HUES48 (cell line): ENCODE measurements around the gene SLC35G6.
"Not testable (repeated sequence)": the region's sequence is repeated elsewhere in the genome, so short reads cannot be mapped to it uniquely, and the experiment has no call there.

ENCODE experiments used
- H3K27ac ChIP-seq: one replicate; pipeline ENCODE4 v1.7.0; 2013; ENCODE audit warnings: low read depth, low read length, inconsistent platforms
- H3K27me3 ChIP-seq: 2 replicates; pipeline ENCODE4 v1.6.1; 2013; ENCODE audit warnings: mild to moderate bottlenecking, low read length; ENCODE audit not compliant: control insufficient read depth, insufficient read depth
- H3K36me3 ChIP-seq: 2 replicates; pipeline ENCODE4 v1.6.1; 2013; ENCODE audit warnings: low read length; ENCODE audit not compliant: control insufficient read depth, insufficient read depth
- H3K4me1 ChIP-seq: 2 replicates; pipeline ENCODE4 v1.6.1; 2013; ENCODE audit warnings: mild to moderate bottlenecking, low read length; ENCODE audit not compliant: control insufficient read depth, insufficient read depth
- H3K4me3 ChIP-seq: 2 replicates; pipeline ENCODE4 v1.5.1; 2013; ENCODE audit warnings: mild to moderate bottlenecking, low read depth, low read length
- H3K9ac ChIP-seq: 2 replicates; pipeline ENCODE4 v1.6.1; 2013; ENCODE audit warnings: mild to moderate bottlenecking, low read depth, low read length, moderate library complexity
- H3K9me3 ChIP-seq: 2 replicates; pipeline ENCODE4 v1.6.1; 2013; ENCODE audit warnings: low read length; ENCODE audit not compliant: control insufficient read depth, insufficient read depth

The SLC35G6 gene

DNA sequence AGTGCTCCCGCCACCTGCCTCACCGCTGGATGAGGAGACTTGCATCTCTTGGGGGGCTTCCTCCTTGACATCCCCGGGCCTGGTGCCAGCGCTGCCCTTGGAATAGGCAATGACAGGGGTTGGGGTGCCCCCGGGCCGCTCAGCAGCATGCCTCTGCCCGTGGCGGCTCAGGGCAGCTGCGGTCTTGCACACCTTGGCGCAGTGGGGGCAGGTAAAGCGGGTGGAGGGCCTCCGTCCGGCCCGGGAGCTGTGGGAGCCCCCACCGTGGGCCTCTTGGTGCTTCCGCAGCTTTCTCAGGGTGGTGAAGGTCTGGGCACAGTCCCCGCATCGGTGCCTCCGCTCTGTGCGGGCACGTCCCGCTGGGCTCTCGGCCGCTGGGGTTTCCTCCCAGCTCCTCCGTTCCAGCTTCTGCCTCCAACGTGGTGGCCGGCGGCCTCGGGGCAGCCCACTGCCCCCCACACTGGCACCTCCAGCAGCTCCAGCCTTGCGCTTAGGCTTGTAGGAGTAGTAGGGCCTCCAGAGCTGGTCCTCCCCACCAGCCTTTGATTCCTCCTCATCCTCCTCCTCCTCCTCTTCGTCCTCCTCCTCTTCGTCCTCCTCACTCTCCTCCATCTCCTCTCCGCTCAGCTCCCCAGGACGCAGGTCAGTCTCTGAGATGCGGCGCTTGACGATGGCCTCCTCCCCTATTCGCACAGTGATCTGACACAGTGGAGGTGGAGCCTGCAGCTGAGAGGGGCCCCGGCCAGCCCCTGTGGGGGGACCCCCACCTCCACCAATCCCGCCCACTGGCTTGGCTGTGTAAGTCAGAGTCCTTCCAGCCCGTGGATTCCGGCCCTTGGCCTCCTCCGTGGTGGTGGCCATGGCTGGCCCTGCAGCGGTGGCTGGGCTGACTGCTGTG is 18.5 kb upstream of the SLC35G6 start:
- H3K36me3 ChIP-seq, result peaks cover 14% of the 10 kb centered on the region
- no peak overlapping the region for H3K9ac ChIP-seq
- H3K4me1 ChIP-seq, result peaks cover 9% of the 10 kb centered on the region; the same call in 1 of the 2 replicates
- no peak overlapping the region for H3K27ac ChIP-seq
- H3K27me3 ChIP-seq, result no peaks in the 10 kb centered on the region
- H3K4me3 ChIP-seq, result no peak overlapping the region
- no peaks in the 10 kb centered on the region for H3K9me3 ChIP-seq

DNA sequence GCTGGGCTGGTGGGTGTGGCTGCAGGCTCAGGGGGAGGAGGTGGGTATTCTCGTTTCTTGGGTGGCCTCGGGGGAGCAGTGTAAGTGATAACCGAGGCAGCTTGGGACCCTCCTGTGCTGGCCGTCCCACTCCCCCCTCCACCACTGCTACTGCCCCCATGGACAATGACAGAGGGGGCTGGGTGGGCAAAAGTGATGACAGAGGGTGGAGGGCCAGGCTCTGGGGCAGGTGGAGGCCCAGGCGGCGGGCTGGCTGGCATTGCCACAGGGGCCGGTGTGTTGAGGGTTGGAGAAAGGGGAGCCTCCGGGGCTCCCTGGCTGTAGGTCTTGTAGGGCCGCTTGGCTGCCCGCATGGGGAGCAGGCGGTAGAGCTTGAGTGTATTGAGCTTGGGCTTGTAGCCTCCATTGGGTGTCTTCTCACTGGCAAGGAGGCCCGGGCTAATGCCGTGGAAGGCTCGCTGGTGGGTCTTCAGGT is 17.8 kb upstream of the SLC35G6 start:
- Histone ChIP-seq H3K27ac (no peak overlapping the region), H3K9me3 (no peaks in the 10 kb centered on the region), H3K4me3 (no peak overlapping the region), H3K4me1 (peaks cover 9% of the 10 kb centered on the region; the same call in 1 of the 2 replicates), H3K36me3 (peaks cover 14% of the 10 kb centered on the region), H3K27me3 (no peaks in the 10 kb centered on the region), H3K9ac (no peak overlapping the region)

DNA sequence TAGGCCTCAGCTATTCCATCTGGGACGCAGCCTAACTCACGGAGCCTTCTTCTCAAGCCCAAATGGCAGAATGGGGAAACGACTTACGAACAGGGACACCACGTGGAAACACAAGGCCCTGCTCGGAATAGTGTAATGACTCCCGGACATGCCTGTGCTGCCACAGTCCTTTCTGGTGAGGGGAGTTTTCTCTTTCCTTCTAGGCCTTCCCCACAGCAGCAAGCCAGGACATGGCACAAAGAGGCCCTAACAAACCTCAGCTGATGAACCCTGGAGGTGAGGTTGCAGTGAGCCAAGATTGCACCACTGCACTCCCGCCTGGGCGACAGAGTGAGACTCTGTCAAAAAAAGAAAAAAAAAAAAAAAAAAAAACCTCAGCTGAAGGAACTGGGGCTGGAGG is 17.2 kb upstream of the SLC35G6 start:
- no peak overlapping the region for H3K4me3 ChIP-seq
- H3K36me3 ChIP-seq, result peaks cover 14% of the 10 kb centered on the region
- no peaks in the 10 kb centered on the region for H3K27me3 ChIP-seq
- H3K4me1 ChIP-seq, result peaks cover 9% of the 10 kb centered on the region; the same call in 1 of the 2 replicates
- no peaks in the 10 kb centered on the region for H3K9me3 ChIP-seq
- H3K27ac ChIP-seq, result no peak overlapping the region
- H3K9ac ChIP-seq, result no peak overlapping the region

DNA sequence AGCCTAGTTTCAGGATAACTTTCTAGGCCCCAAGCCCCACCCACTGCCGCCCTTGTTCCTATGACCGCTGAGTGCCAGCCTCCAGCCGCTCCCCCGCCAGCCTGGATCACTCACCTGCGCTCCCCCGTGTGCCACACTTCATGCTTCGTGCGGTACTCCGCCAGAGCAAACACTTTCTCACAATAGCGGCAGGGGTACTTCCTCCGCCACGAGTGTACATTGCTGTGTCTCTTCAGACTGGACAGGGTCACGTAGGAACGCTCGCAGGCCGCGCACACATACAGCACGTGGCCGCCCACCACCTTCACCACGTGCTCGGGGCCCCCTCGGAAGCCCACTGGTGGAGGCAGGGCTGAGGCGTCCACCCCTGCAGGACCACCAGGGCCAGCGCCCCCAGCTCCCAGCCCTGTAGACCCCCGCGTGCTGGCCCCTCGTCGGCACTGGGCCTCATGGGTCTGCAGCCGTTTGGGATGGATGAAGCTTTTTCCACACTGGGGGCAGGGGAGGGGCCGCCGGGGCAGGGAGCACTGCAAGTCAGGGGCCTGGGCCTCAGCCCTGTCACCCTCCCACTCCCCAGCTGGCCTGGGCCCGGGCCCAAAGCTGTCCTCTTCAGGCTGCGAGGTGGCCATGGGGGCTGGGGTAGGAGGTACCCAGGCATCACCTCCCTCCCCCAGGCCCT is 15.5 kb upstream of the SLC35G6 start:
- H3K36me3 ChIP-seq, result peaks cover 14% of the 10 kb centered on the region
- no peaks in the 10 kb centered on the region for H3K27me3 ChIP-seq
- no peak overlapping the region for H3K4me3 ChIP-seq
- H3K9me3 ChIP-seq, result no peaks in the 10 kb centered on the region
- H3K4me1 ChIP-seq, result peaks cover 9% of the 10 kb centered on the region; the same call in 1 of the 2 replicates
- no peak overlapping the region for H3K9ac ChIP-seq
- H3K27ac ChIP-seq, result no peak overlapping the region

DNA sequence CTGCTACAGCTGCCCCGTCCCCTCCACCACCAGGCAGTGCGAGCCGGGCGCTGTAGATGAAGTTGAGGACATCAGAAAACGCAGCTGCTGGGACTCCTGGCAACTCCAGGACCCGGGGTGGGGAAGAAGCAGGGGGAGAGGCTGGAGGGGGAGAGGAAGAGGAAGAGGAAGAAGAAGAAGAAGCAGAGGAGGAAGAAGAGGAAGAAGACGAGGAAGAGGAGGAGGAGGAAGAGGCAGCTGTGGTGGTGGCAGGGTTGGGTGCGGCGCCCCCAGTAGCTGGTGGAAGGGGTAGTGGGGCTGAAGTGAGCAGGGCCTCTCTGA is 15.0 kb upstream of the SLC35G6 start:
- Histone ChIP-seq H3K36me3 (peaks cover 14% of the 10 kb centered on the region), H3K9me3 (no peaks in the 10 kb centered on the region), H3K27ac (no peak overlapping the region), H3K9ac (no peak overlapping the region), H3K27me3 (no peaks in the 10 kb centered on the region), H3K4me3 (no peak overlapping the region), H3K4me1 (peaks cover 6% of the 10 kb centered on the region; the same call in 1 of the 2 replicates)

DNA sequence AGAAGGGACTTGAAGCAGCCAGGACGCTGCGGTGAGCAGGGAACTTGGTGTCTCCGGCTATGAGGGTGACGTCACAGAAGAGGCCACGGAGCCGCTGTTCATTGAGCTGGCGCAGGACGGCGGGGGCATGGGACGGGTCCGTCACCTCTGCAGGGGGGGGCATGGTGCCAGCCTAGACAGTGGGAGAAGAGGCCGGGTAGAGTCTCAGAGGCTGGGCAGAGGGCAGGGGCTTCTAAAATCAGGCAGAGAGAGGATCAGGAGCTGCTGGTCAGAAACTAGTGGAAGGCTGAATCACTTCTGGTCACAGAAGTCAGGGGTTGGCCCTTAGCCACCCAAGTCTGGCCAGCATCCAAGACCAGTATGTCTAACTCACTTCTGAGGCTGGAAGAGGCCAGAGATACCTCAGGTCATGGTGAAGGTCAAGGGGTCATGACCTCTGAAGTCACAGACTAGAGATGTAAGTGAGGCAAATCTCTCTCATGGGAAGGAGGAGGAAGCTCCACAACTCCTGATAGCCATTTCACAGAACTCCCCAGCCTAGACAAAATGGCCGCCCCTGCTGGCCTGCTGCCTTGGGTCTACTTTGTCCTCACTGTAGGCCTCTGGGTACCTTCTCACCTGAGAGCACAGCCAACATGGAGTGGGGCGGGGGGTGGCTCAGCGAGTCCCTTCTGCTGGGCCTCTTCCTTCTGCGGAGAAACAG is 14.5 kb upstream of the SLC35G6 start:
- 0 out of 2 replicates have a peak, but pooled peaks cover under 1% of the 10 kb centered on the region for H3K4me1 ChIP-seq
- no peak overlapping the region for H3K9ac ChIP-seq
- H3K27ac ChIP-seq, result no peak overlapping the region
- H3K27me3 ChIP-seq, result no peaks in the 10 kb centered on the region
- no peak overlapping the region for H3K4me3 ChIP-seq
- no peaks in the 10 kb centered on the region for H3K9me3 ChIP-seq
- peaks cover 14% of the 10 kb centered on the region for H3K36me3 ChIP-seq

DNA sequence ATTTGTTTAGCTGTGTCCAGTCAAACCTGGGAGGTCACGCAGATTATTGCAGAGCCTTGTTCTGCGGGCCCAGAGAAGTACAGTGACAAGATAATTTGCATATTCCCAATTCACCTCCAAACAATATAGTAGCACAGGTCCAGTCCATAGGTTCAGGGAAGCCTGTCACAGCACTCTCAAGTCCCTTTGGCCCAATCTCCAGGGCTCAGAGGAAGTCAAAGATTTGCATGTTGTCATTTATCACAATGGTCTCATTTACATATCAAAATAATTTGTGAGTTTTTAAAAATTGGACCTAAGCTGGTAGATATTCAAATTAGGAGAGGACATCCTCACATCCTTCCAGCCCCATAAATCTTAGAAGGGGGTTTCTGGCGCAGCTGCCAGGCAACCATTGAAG is 13.7 kb upstream of the SLC35G6 start:
- H3K9me3 ChIP-seq, result no peaks in the 10 kb centered on the region
- no peaks in the 10 kb centered on the region for H3K4me1 ChIP-seq
- peaks cover 14% of the 10 kb centered on the region for H3K36me3 ChIP-seq
- no peak overlapping the region for H3K4me3 ChIP-seq
- H3K27me3 ChIP-seq, result no peaks in the 10 kb centered on the region
- H3K9ac ChIP-seq, result no peak overlapping the region
- no peak overlapping the region for H3K27ac ChIP-seq

DNA sequence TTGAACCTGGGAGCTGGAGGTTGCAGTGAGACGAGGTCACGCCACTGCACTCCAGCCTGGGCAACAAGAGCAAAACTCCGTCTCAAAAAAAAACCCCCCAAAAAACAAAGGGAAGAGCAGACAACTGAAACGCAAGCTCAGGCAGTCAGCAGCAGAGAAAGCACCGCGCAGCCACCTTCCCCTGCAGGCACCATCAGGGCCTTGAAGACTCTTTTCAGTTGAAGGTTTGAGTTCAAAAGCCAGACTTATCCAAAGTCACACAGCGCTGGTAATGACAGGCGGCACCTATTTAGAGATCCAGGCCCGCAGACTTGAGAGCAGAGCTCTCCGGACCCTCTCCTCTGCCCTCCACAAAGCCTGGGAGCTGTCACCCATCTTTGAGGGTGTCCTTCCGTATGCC is 13.0 kb upstream of the SLC35G6 start:
- no peak overlapping the region for H3K27ac ChIP-seq

DNA sequence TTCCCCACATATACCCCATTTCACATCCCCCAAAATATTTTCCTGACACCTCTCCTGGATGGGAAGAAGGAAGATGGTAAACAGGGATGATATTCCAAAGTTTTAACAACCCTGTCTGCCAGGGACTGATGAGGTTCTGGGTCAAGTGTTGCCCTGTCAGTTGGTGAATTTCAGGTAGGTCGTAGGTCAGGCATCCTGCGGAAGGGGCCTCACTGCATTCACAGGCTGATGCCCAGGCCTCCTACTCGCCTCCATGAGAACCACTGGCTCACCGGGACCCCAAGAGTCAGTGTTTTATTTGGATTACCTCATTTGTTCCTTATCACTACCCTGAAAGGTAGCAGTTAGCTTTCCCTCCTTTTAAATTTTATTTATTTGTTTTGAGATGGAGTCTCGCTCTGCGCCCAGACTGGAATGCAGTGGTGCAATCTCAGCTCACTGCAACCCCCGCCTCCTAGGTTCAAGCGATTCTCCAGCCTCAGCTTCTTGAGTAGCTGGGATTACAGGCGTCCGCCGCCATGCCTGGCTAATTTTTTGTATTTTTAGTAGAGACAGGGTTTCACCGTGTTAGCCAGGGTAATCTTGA is 12.3 kb upstream of the SLC35G6 start:
- Histone ChIP-seq H3K27ac (no peak overlapping the region), H3K9me3 (no peaks in the 10 kb centered on the region), H3K4me1 (no peaks in the 10 kb centered on the region), H3K9ac (no peak overlapping the region), H3K4me3 (no peak overlapping the region), H3K36me3 (peaks cover 6% of the 10 kb centered on the region; the same call in 1 of the 2 replicates), H3K27me3 (no peaks in the 10 kb centered on the region)

More for the DNA sequence above, 13.0 kb upstream of the SLC35G6 start:
- Histone ChIP-seq H3K9me3 (no peaks in the 10 kb centered on the region), H3K4me3 (no peak overlapping the region), H3K4me1 (no peaks in the 10 kb centered on the region), H3K9ac (no peak overlapping the region), H3K36me3 (peaks cover 12% of the 10 kb centered on the region; the same call in 1 of the 2 replicates), H3K27me3 (no peaks in the 10 kb centered on the region)

DNA sequence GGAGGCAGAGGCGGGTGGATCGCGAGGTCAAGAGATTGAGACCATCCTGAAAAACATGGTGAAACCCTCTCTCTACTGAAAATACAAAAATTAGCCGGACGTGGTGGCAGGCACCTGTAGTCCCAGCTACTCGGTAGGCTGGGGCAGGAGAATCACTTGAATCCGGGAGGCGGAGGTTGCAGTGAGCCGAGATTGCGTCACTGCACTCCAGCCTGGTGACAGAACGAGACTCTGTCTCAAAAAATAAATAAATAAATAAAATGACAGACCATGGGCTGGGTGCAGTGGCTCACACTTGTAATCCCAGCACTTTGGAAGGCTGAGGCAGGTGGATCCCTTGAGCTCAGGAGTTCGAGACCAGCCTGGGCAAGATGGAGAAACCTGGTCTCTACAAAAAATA is 11.4 kb upstream of the SLC35G6 start:
- not testable (repeated sequence) for H3K4me1 ChIP-seq, H3K4me3 ChIP-seq, H3K27ac ChIP-seq, H3K9me3 ChIP-seq, H3K9ac ChIP-seq, H3K36me3 ChIP-seq, H3K27me3 ChIP-seq
